ENCODE results near the gene FAM25A.

The FAM25A gene

DNA sequence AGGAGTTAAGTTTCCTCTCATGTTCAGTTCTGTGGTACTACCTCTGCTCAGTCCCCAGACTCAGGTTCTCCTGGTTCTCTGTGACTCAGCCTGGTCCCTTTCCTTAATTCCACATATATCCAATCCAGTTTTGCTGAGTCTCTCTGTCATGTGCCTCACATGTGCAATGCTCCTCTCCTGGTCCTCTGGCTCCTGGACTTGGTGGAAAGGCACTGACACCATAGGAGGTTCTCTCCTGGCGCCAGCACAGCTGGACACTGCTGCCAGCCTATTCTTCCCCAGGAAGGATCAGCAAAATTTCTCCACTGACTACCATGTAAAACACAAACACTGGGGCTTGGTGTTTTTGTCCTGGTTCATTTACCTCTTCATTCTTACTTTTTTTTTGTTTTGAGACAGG, 46.8 kb downstream of the FAM25A start:
- DNase-seq, result no peak

DNA sequence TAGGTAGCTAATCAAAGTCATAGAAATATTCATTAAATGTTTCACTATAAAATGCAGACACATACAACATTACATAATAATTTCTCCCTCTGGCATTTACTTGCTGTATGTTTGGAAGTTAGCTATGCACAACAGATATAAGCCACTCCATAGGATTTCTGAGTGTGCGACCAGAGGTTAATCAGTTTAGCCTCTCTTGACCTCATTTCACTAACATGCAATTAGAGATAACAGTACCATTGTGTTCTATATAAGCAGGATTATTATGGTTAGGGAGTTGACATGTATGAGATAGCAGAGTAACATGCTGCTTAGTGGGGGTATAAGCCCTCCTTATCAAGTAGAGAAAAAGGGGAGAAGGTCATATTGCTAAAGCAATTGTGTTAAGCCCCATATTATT, 48.2 kb downstream of the FAM25A start:
- no peak for DNase-seq

DNA sequence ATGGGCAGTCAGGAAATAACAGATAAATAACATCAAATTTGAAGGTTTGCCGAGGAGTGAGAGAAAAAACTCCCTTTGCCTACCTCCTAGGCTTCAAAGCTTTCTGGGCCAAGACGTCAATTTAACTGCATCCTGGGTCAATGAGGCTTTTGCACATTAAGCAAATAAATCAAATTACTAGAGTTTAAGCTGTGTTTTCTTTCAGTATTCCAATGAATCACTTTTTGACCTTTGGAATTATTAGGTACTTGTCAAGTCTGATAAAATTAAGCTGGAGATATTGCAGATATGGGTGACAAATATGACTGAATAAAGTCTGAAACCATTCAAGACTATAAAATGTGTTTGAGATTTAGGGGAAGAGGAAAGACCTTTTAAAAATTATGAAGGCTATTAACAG, 52.4 kb downstream of the FAM25A start:
- no peak for DNase-seq

Data from CD4-positive, alpha-beta T cell treated with Interleukin-12 subunit alpha and Interleukin-12 subunit beta, for 1 hour (primary cell).